K562 (cell line): Measurements from ENCODE around the gene RIPK3.

Experiments used
- EZH2 ChIP-seq: IDR thresholded peaks from 2 replicates; pipeline ENCODE4 v1.6.1; 2012; ENCODE audit warnings: low read depth, mild to moderate bottlenecking, inconsistent platforms, low read length, borderline replicate concordance
- FOXP1 ChIP-seq: sonication (generic); formaldehyde crosslinking; IDR thresholded peaks from 2 replicates; pipeline ENCODE4 v1.8.0; 2022; ENCODE audit warnings: mild to moderate bottlenecking, missing genetic modification reagents
- JUNB ChIP-seq: fragments of 450-650 bp; formaldehyde crosslinking; conservative IDR thresholded peaks from 2 replicates; pipeline ENCODE4 v1.4.0; 2020; ENCODE audit warnings: mild to moderate bottlenecking
- POLR2AphosphoS5 ChIP-seq: IDR thresholded peaks from 2 replicates; pipeline ENCODE4 v1.6.1; 2011; ENCODE audit warnings: mild to moderate bottlenecking, low read depth, low read length, moderate library complexity; ENCODE audit not compliant: control insufficient read depth, insufficient read depth
- PRPF4 ChIP-seq: fragments of 200-400 bp; formaldehyde crosslinking; IDR thresholded peaks from one replicate; pipeline ENCODE4 v1.6.1; 2017; ENCODE audit warnings: low read length, low read depth, mild to moderate bottlenecking; ENCODE audit not compliant: insufficient read depth, poor library complexity, severe bottlenecking
- SAP30 ChIP-seq: fragments of 200-600 bp; sonication (generic); IDR thresholded peaks from 2 replicates; pipeline ENCODE4 v1.6.1; 2012; ENCODE audit warnings: borderline replicate concordance, low read depth, mild to moderate bottlenecking, moderate library complexity, low read length, control low read depth, inconsistent platforms; ENCODE audit not compliant: insufficient read depth, poor library complexity, severe bottlenecking
- ZNF232 ChIP-seq: sonication (generic); formaldehyde crosslinking; IDR thresholded peaks from 2 replicates; pipeline ENCODE4 v1.8.0; 2022; ENCODE audit warnings: mild to moderate bottlenecking, missing genetic modification reagents
- TF ChIP-seq, protein P1 (sequence below): sonication (generic); formaldehyde crosslinking; IDR thresholded peaks from 2 replicates; pipeline ENCODE4 v1.8.1; 2022; ENCODE audit warnings: missing genetic modification reagents
- TF ChIP-seq, protein P2 (sequence below), 2 experiments: fragments of 450-650 bp in 1 of 2; sonication (generic) in 1 of 2; formaldehyde crosslinking in 1 of 2; IDR thresholded peaks in 1 of 2; conservative IDR thresholded peaks in 1 of 2; 2 replicates each; pipeline versions ENCODE4 v1.6.1 to v1.8.1; 2016 to 2023; ENCODE audit warnings: mild to moderate bottlenecking in 2 of 2, moderate library complexity in 2 of 2, inconsistent platforms in 1 of 2, missing genetic modification reagents in 1 of 2

DNA sequence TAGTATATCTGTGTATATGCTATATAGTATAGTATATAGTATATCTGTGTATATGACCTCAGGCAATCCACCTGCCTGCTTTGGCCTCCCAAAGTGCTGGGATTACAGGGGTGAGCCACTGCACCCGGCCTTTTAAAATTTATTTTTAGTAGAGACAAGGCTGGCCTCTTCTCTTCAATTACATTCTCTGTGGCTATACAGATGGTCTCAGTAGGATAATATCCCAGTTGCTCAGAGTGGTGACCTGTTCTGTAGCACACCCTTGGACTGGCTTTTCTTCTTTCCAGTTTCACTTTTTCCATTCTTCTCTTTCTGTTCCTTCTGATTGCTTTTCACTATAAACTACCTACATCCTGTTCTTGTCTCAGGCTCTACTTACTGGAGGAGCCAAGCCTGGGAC, 25.1 kb upstream of the RIPK3 start:
- no peak for TF ChIP-seq PRPF4
- TF ChIP-seq, protein P1, sequence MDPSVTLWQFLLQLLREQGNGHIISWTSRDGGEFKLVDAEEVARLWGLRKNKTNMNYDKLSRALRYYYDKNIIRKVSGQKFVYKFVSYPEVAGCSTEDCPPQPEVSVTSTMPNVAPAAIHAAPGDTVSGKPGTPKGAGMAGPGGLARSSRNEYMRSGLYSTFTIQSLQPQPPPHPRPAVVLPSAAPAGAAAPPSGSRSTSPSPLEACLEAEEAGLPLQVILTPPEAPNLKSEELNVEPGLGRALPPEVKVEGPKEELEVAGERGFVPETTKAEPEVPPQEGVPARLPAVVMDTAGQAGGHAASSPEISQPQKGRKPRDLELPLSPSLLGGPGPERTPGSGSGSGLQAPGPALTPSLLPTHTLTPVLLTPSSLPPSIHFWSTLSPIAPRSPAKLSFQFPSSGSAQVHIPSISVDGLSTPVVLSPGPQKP (CRISPR knock-in tag): no peak
- no peak for TF ChIP-seq FOXP1 (CRISPR knock-in tag)
- TF ChIP-seq SAP30: no peak
- TF ChIP-seq EZH2: no peak
- no peak for TF ChIP-seq JUNB (CRISPR knock-in tag)
- TF ChIP-seq, protein P2, sequence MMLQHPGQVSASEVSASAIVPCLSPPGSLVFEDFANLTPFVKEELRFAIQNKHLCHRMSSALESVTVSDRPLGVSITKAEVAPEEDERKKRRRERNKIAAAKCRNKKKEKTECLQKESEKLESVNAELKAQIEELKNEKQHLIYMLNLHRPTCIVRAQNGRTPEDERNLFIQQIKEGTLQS (IDR thresholded peaks at IDR 0.05): no peak
- TF ChIP-seq, protein P2 (CRISPR knock-in tag; conservative IDR thresholded peaks at IDR 0.05): no peak
- no peak for TF ChIP-seq POLR2AphosphoS5
- no peak for TF ChIP-seq ZNF232 (CRISPR knock-in tag)
